Measurements from ENCODE around the gene PIGC.

Gene PIGC

DNA sequence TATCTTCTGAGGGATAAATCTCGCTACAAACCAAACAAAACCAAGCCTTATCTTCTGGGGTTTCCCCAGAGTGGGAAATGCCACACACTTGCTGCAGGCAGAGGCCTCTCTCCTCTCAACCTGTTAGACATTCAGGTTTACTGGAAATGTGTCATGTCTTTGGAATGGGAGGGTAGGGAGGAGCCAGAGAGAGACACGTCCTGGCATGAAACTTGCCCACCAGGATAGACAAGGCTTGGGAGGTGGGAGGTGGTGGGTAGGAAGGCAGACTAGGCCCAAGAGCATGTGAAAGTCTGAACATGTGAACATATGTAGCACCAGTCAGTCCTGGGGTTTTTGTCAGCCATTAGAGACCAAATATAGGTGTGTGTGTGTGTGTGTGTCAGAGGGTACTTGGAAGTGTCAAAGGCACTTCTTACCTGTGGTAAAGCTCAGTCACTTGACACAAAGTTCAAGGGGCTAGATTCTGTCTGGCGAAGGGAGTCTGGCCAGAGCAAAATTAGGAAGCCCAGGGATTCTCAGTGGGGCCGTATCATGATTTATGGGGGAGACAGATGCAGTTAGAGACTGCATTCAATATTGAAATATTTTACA, 32.4 kb upstream of the PIGC start:
- no peak for TF ChIP-seq CTCF (IDR thresholded peaks at IDR 0.05; ENCODE audit: low read depth, low read length)
- no peak for DNase-seq (ENCODE audit: extremely low read depth, low read depth)

GRCh38 chr1:172473842-172474241, 30.0 kb upstream of the PIGC start:
- no peak for TF ChIP-seq CTCF (IDR thresholded peaks at IDR 0.05; ENCODE audit: low read depth, low read length)
- DNase-seq (ENCODE audit: extremely low read depth, low read depth), result no peak

DNA sequence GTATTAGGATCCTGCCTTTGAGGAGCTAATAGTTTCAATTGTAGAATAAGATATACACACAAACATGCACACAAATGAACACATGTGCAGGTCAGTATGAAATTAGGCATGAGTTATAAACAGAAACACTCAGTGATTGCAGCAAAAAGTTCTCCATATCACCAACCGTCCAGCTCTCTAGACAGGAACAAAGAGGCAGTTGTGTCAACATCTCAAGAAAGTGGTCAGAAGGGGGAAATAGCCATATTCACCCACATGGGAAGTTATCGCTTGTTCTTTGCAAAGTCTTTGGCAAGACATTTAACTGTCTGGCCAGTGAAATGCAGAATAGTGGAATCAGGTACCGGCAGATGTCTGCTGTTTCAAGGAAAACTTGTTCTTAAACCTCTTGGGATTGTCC, 29.4 kb upstream of the PIGC start:
- DNase-seq (ENCODE audit: extremely low read depth, low read depth), result no peak
- TF ChIP-seq CTCF (IDR thresholded peaks at IDR 0.05; ENCODE audit: low read depth, low read length), result no peak

- no peak for TF ChIP-seq CTCF (IDR thresholded peaks at IDR 0.05; ENCODE audit: low read depth, low read length)
- DNase-seq (ENCODE audit: extremely low read depth, low read depth), result no peak
Observed at GRCh38 chr1:172472495-172472894, 28.6 kb upstream of the PIGC start.

- TF ChIP-seq CTCF (IDR thresholded peaks at IDR 0.05; ENCODE audit: low read depth, low read length), result no peak
- no peak for DNase-seq (ENCODE audit: extremely low read depth, low read depth)
Observed at GRCh38 chr1:172471666-172472065, 27.8 kb upstream of the PIGC start.

GRCh38 chr1:172470149-172470548, 26.3 kb upstream of the PIGC start:
- no peak for TF ChIP-seq CTCF (IDR thresholded peaks at IDR 0.05; ENCODE audit: low read depth, low read length)
- DNase-seq (ENCODE audit: extremely low read depth, low read depth), result no peak

DNA sequence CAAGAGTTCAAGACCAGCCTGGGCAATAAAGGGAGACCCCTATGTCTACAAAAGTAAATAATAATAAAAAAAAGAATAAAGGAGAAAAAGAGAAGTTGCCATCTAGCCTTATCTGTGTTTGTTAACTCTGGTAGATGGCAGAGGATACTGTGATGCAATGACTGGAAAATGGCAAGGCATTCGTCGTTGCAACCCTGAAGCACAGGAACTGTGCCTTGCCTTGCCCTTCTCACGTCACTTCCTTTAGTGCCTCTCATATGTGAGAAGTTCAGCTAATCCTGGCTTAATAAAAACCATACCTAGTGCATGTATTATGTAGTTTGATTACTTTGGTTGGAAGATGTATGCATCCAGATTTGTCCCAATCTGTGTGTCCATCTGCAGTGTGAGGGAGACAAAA, 25.8 kb upstream of the PIGC start:
- no peak for DNase-seq (ENCODE audit: extremely low read depth, low read depth)
- TF ChIP-seq CTCF (IDR thresholded peaks at IDR 0.05; ENCODE audit: low read depth, low read length), result no peak
